Left lobe of liver (tissue), 2 donors: Measurements from ENCODE around the gene MYOM3. TPM values are rescaled to one million over a fixed set of nuclear protein-coding genes. Genes with fewer than 3 reads are reported as not detected.
"Not testable (repeated sequence)": the region's sequence is repeated elsewhere in the genome, so short reads cannot be mapped to it uniquely, and the experiment has no call there.

Experiments
- ATAC-seq: fragments of 200-7000 bp; cut with Tn5 transposase; one replicate; pipeline ENCODE4 v1.9.1; 2020; ENCODE audit warnings: mild to moderate bottlenecking, moderate library complexity
- DNase-seq: peaks from one replicate; pipeline ENCODE4 v3.0.0-alpha.2; 2020; ENCODE audit warnings: low spot score
- total RNA-seq: library from RNA; stranded (reverse); gene quantifications from one replicate; pipeline ENCODE4 v1.2.1, GENCODE V29; 2021
- donor health status: DM: no; HTN: no; CAD: no; lungs with moderate emphysema.
- donor health status: DM: no; HTN: yes; CAD: no.

MYOM3 gene
- total RNA-seq, 1 donor from 2014 or later = 0.08 TPM

GRCh38 chr1:24075590-24075854 is 36.4 kb downstream of the MYOM3 start:
- no peak for ATAC-seq
- no peak for DNase-seq

GRCh38 chr1:24074817-24075589 is 36.9 kb downstream of the MYOM3 start:
- DNase-seq (no peak), ATAC-seq (no peak)

- DNase-seq (no peak), ATAC-seq (no peak)
Measured at GRCh38 chr1:24074196-24074595, 37.7 kb downstream of the MYOM3 start.

- no peak for ATAC-seq
- no peak for DNase-seq
Measured at GRCh38 chr1:24071941-24072340, 40.0 kb downstream of the MYOM3 start.

GRCh38 chr1:24070821-24071393 is 41.0 kb downstream of the MYOM3 start:
- ATAC-seq (peak; percentile 99), DNase-seq (peak; percentile 81)

- ATAC-seq (no peak), DNase-seq (no peak)
Measured at GRCh38 chr1:24069817-24070216, 42.1 kb downstream of the MYOM3 start.

- no peak for DNase-seq
- ATAC-seq = no peak
Measured at GRCh38 chr1:24067978-24068377, 44.0 kb downstream of the MYOM3 start.

GRCh38 chr1:24065304-24065703 is 46.6 kb downstream of the MYOM3 start:
- no peak for DNase-seq
- no peak for ATAC-seq

- no peak for DNase-seq
- ATAC-seq = no peak
Measured at GRCh38 chr1:24062221-24062620, 49.7 kb downstream of the MYOM3 start.

- ATAC-seq (no peak), DNase-seq (no peak)
Measured at GRCh38 chr1:24060482-24060881, 51.5 kb downstream of the MYOM3 start.

GRCh38 chr1:24058671-24059455 is 53.1 kb downstream of the MYOM3 start:
- ATAC-seq = no peak
- no peak for DNase-seq

- ATAC-seq = no peak
- no peak for DNase-seq
Measured at GRCh38 chr1:24057171-24057570, 54.8 kb downstream of the MYOM3 start.

- DNase-seq (no peak), ATAC-seq (no peak)
Measured at GRCh38 chr1:24055681-24056080, 56.3 kb downstream of the MYOM3 start.

GRCh38 chr1:24052220-24052619 is 59.7 kb downstream of the MYOM3 start:
- ATAC-seq = no peak
- no peak for DNase-seq

- ATAC-seq (no peak), DNase-seq (no peak)
Measured at GRCh38 chr1:24051206-24051945, 60.6 kb downstream of the MYOM3 start.

- DNase-seq = no peak
- ATAC-seq = no peak
Measured at GRCh38 chr1:24049733-24050132, 62.2 kb downstream of the MYOM3 start.

GRCh38 chr1:24048894-24049293 is 63.0 kb downstream of the MYOM3 start:
- DNase-seq, ATAC-seq: not testable (repeated sequence)

GRCh38 chr1:24048205-24048869 is 63.6 kb downstream of the MYOM3 start:
- no peak for ATAC-seq
- DNase-seq = no peak

- no peak for DNase-seq
- ATAC-seq = no peak
Measured at GRCh38 chr1:24047110-24047477, 64.8 kb downstream of the MYOM3 start.

- DNase-seq (no peak), ATAC-seq (no peak)
Measured at GRCh38 chr1:24045771-24046170, 66.2 kb downstream of the MYOM3 start.

GRCh38 chr1:24044672-24045071 is 67.3 kb downstream of the MYOM3 start:
- DNase-seq, ATAC-seq: not testable (repeated sequence)
